HCT116 (cell line): ENCODE results near the gene EHMT1. TPM values are rescaled to one million over a fixed set of nuclear protein-coding genes. Genes with fewer than 3 reads are reported as not detected.

Source experiments
- ATAC-seq: fragments of 200-7000 bp; cut with Tn5 transposase; 2 replicates; pipeline ENCODE4 v1.9.1; 2020; ENCODE audit warnings: mild to moderate bottlenecking, moderate library complexity
- Bru-seq: library from RNA; stranded (reverse); fragments of 400-500 nt; gene quantifications from one replicate; lab custom pipeline; 2021; lab: Mats Ljungman, UMichigan
- BruChase-seq, 2 experiments: library from RNA; stranded (reverse); fragments of 400-500 nt; gene quantifications; one replicate each; lab custom pipeline; 2021; lab: Mats Ljungman, UMichigan
- BruUV-seq: library from RNA; stranded (reverse); fragments of 400-500 nt; replicated peaks from 2 replicates; lab custom pipeline; 2021; lab: Mats Ljungman, UMichigan
- CTCF ChIA-PET: fragments of 300-600 bp; sonication (Branson Sonifier 250); formaldehyde crosslinking; loops from one replicate; lab custom pipeline; 2021; ENCODE audit warnings: antibody characterized with exemption; lab: Charles Lee
- POLR2A ChIA-PET: fragments of 300-600, 350-600 bp; sonication (Branson Sonifier 250); formaldehyde crosslinking; loops from one replicate; lab custom pipeline; 2021; ENCODE audit warnings: antibody characterized with exemption; lab: Charles Lee
- RAD21 ChIA-PET, 2 experiments: fragments of 300-600 bp; sonication (Branson Sonifier 250); formaldehyde crosslinking; loops; one replicate each; lab custom pipeline; 2023; ENCODE audit warnings: low total read pairs in 2 of 2; ENCODE audit not compliant: uncharacterized antibody in 2 of 2, unreplicated experiment in 2 of 2, low non-redundant PET in 1 of 2; lab: Charles Lee
- DNase-seq: peaks from one replicate; pipeline ENCODE4 v3.0.0-alpha.2; 2010; ENCODE audit warnings: low read depth, low spot score
- H2AFZ ChIP-seq: fragments of 200-600 bp; shearing (Covaris generic), sonication (generic); 2 replicates; pipeline ENCODE4 v1.6.1; 2017; ENCODE audit warnings: low read depth, mixed run types, mixed read lengths, antibody characterized with exemption, low read length; ENCODE audit not compliant: poor library complexity, severe bottlenecking
- H3K27ac ChIP-seq: 2 replicates; pipeline ENCODE4 v1.5.1; 2012; ENCODE audit warnings: low read depth, low read length
- H3K27me3 ChIP-seq: fragments of 200-600 bp; sonication (generic); 2 replicates; pipeline ENCODE4 v1.6.1; 2016; ENCODE audit warnings: mixed run types, low read length, mixed read lengths; ENCODE audit not compliant: insufficient read depth
- H3K36me3 ChIP-seq, 2 experiments: fragments of 200-500 bp in 1 of 2; fragments of 200-600 bp in 1 of 2; sonication (Bioruptor generic) in 1 of 2; sonication (generic) in 1 of 2; 2 replicates each; pipeline versions ENCODE4 v1.5.1 to v1.6.1; 2014 to 2016; ENCODE audit warnings: low read length in 2 of 2, inconsistent platforms in 1 of 2, mixed read lengths in 1 of 2, mixed run types in 1 of 2; ENCODE audit not compliant: insufficient read depth in 2 of 2, control insufficient read depth in 1 of 2
- H3K4me1 ChIP-seq, 2 experiments: fragments of 200-600 bp in 1 of 2; sonication (generic) in 1 of 2; 2 replicates each; pipeline versions ENCODE4 v1.5.1 to v1.6.1; 2012 to 2017; ENCODE audit warnings: low read length in 2 of 2, inconsistent platforms in 1 of 2, mild to moderate bottlenecking in 1 of 2, mixed read lengths in 1 of 2, mixed run types in 1 of 2, moderate library complexity in 1 of 2; ENCODE audit not compliant: insufficient read depth in 2 of 2, control insufficient read depth in 1 of 2
- H3K4me2 ChIP-seq: fragments of 200-600 bp; sonication (generic); 2 replicates; pipeline ENCODE4 v1.6.1; 2017; ENCODE audit warnings: mixed run types, low read length, mixed read lengths
- H3K4me3 ChIP-seq, 2 experiments: fragments of 200-600 bp in 1 of 2; sonication (generic) in 1 of 2; replicated peaks in 1 of 2; 2 replicates each; pipeline ENCODE4 v1.5.1; 2011 to 2016; ENCODE audit warnings: low read length in 2 of 2, control low read depth in 1 of 2, low read depth in 1 of 2, mild to moderate bottlenecking in 1 of 2, mixed read lengths in 1 of 2, mixed run types in 1 of 2
- H3K79me2 ChIP-seq: fragments of 200-600 bp; sonication (generic); 2 replicates; pipeline ENCODE4 v1.6.1; 2017; ENCODE audit warnings: mild to moderate bottlenecking, mixed run types, low read length, moderate library complexity, mixed read lengths; ENCODE audit not compliant: insufficient read depth
- H3K9ac ChIP-seq: fragments of 200-600 bp; sonication (generic); 2 replicates; pipeline ENCODE4 v1.6.1; 2016; ENCODE audit warnings: low read length, mixed read lengths
- H3K9me2 ChIP-seq: fragments of 200-600 bp; sonication (generic), shearing (Covaris generic); 2 replicates; pipeline ENCODE4 v1.6.1; 2017; ENCODE audit warnings: mixed run types, mild to moderate bottlenecking, moderate library complexity; ENCODE audit not compliant: insufficient read depth
- H3K9me3 ChIP-seq, 2 experiments: fragments of 200-500 bp in 1 of 2; fragments of 200-600 bp in 1 of 2; sonication (Bioruptor generic) in 1 of 2; sonication (generic) in 1 of 2; 2 replicates each; pipeline ENCODE4 v1.6.1; 2014 to 2017; ENCODE audit warnings: low read length in 2 of 2, mixed read lengths in 2 of 2, inconsistent platforms in 1 of 2, low read depth in 1 of 2, mild to moderate bottlenecking in 1 of 2, mixed run types in 1 of 2, moderate library complexity in 1 of 2; ENCODE audit not compliant: control insufficient read depth in 1 of 2, insufficient read depth in 1 of 2
- H4K20me1 ChIP-seq: fragments of 200-600 bp; sonication (generic), shearing (Covaris generic); 2 replicates; pipeline ENCODE4 v1.6.1; 2017; ENCODE audit warnings: mixed run types, mild to moderate bottlenecking, moderate library complexity; ENCODE audit not compliant: insufficient read depth
- CEBPB ChIP-seq: IDR thresholded peaks from 2 replicates; pipeline ENCODE4 v1.6.1; 2012; ENCODE audit warnings: low read depth
- EZH2phosphoT487 ChIP-seq: fragments of 200-600 bp; IDR thresholded peaks from 2 replicates; pipeline ENCODE4 v1.6.1; 2018; ENCODE audit warnings: antibody characterized with exemption, borderline replicate concordance
- MAX ChIP-seq: IDR thresholded peaks from 2 replicates; pipeline ENCODE4 v1.6.1; 2012
- POLR2A ChIP-seq: IDR thresholded peaks from 2 replicates; pipeline ENCODE4 v1.7.0; 2011; ENCODE audit warnings: borderline replicate concordance; ENCODE audit not compliant: insufficient read depth, insufficient read length; ENCODE audit errors: extremely low read depth
- POLR2AphosphoS5 ChIP-seq: IDR thresholded peaks from 2 replicates; pipeline ENCODE4 v1.6.1; 2011; ENCODE audit warnings: mild to moderate bottlenecking, low read depth, low read length, moderate library complexity
- RAD21 ChIP-seq: IDR thresholded peaks from 2 replicates; pipeline ENCODE4 v1.6.1; 2012; ENCODE audit warnings: low read depth, mild to moderate bottlenecking
- SIN3A ChIP-seq: IDR thresholded peaks from 2 replicates; pipeline ENCODE4 v1.6.1; 2012; ENCODE audit warnings: low read depth
- SRF ChIP-seq: IDR thresholded peaks from 2 replicates; pipeline ENCODE4 v1.6.1; 2012; ENCODE audit warnings: low read depth
- TCF7L2 ChIP-seq: IDR thresholded peaks from 2 replicates; pipeline ENCODE4 v1.7.0; 2011; ENCODE audit warnings: borderline replicate concordance, inconsistent platforms; ENCODE audit not compliant: insufficient read depth, insufficient read length; ENCODE audit errors: extremely low read depth
- YY1 ChIP-seq: IDR thresholded peaks from 2 replicates; pipeline ENCODE4 v1.6.1; 2011; ENCODE audit warnings: low read length, low read depth, moderate library complexity, mild to moderate bottlenecking; ENCODE audit not compliant: insufficient replicate concordance; ENCODE audit errors: extremely low read depth
- ZFX ChIP-seq: fragments of 450-650 bp; IDR thresholded peaks from 2 replicates; pipeline ENCODE4 v1.6.1; 2017
- ZNF274 ChIP-seq: fragments of 200-500 bp; sonication (Bioruptor generic); IDR thresholded peaks from 2 replicates; pipeline ENCODE4 v1.6.1; 2014; ENCODE audit warnings: mild to moderate bottlenecking, low read depth, low read length, inconsistent platforms
- intact Hi-C: fragments of 100-400 bp; cut with micrococcal nuclease; formaldehyde crosslinking; loops from 2 replicates; pipeline ENCODE4 v1.10.0; 2022
- long read RNA-seq: library from polyadenylated mRNA; unstranded; transcript quantifications from one replicate; pipeline ENCODE4 v2.0.0, GENCODE V29; 2021; ENCODE audit not compliant: unreplicated experiment
- polyA plus RNA-seq: library from polyadenylated mRNA; unstranded; fragments of >200 nt; gene quantifications from 2 replicates; pipeline ENCODE4 v1.2.1, GENCODE V29; 2012; ENCODE audit warnings: missing spikeins
- total RNA-seq: library from RNA; stranded (reverse); gene quantifications from one replicate; pipeline ENCODE4 v1.2.1, GENCODE V29; 2021; ENCODE audit not compliant: unreplicated experiment

The EHMT1 gene
- total RNA-seq (86.1 TPM), Bru-seq, nascent RNA (percentile 75 among the genes with signal in this experiment), BruChase-seq, experiment 1, labeled RNA remaining after a 6-hour chase (percentile 79 among the genes with signal in this experiment), BruChase-seq, experiment 2, labeled RNA remaining after a 2-hour chase (percentile 78 among the genes with signal in this experiment)
- polyA plus RNA-seq: 33.9 and 35.5 TPM in 2 replicates
- long read RNA-seq, full-length matches to known transcripts: 6 of 97 reads
- long read RNA-seq, partial matches to known transcripts: 54 of 97 reads
- long read RNA-seq, other reads (novel, unspliced or antisense): 37 of 97 reads

GRCh38 chr9:137618105-137619067 lies at the start of gene EHMT1:
TSS of gene EHMT1 (plus strand) at chr9:137619005. CDS start at chr9:137619029, 24 bp downstream.
- intact Hi-C loops: no loop called here
- peak within 1 kb of the TSS; percentile 96 to 99 for H3K4me3 ChIP-seq
- peaks cover 71% of the 10 kb centered on the region for H3K79me2 ChIP-seq
- BruUV-seq: TSS peak; percentile 79
- RAD21 ChIA-PET: no interaction called here
- H3K9ac ChIP-seq: peak within 1 kb of the TSS; percentile 97
- peaks cover 23 to 39% of the 10 kb centered on the region in 2 experiments for H3K4me1 ChIP-seq
- peak within 1 kb of the TSS; percentile 97 for H3K4me2 ChIP-seq
- DNase-seq: peak; percentile 50
- H3K9me3 ChIP-seq: no peaks in the 10 kb centered on the region
- no peaks in the 10 kb centered on the region for H3K9me2 ChIP-seq
- CTCF ChIA-PET: interaction anchor here (0.9 to 1.2 kb wide), 2 partner anchors 66 to 77 kb away, joined by 3 to 4 read pairs; partner anchors contain the start of gene MRPL41
- POLR2A ChIA-PET: interaction anchor here (0.8 to 1.0 kb wide), 3 partner anchors 13 to 36 kb away, joined by 3 read pairs; partner anchors contain the start of gene ARRDC1
- peak within 1 kb of the TSS; percentile 98 for H3K27ac ChIP-seq
- no peak within 1 kb of the TSS for H2AFZ ChIP-seq
- no peaks in the 10 kb centered on the region for H3K27me3 ChIP-seq
- peaks cover 2 to 31% of the 10 kb centered on the region in 2 experiments; a peak in 2 of 4 replicates for H3K36me3 ChIP-seq
- TF ChIP-seq ZFX (peak; percentile 91), RAD21 (no peak), MAX (no peak), EZH2phosphoT487 (no peak), SIN3A (no peak), CEBPB (no peak), ZNF274 (no peak), POLR2AphosphoS5 (peak; percentile 73), POLR2A (peak; percentile 55), SRF (no peak), TCF7L2 (peak; percentile 83), YY1 (no peak)
- TF ChIP-seq, all 23 proteins: peak for 4
- peak; percentile 78 for ATAC-seq
- peaks cover 5% of the 10 kb centered on the region; the same call in 1 of the 2 replicates for H4K20me1 ChIP-seq
